Measurements from ENCODE around the gene MYBPH. TPM values are rescaled to one million over a fixed set of nuclear protein-coding genes. Genes with fewer than 3 reads are reported as not detected.

The MYBPH gene
- total and polyA plus RNA-seq, 10 of the 15 experiments (the other 5 are each of a cell fraction or from before 2014, with no cell fraction given) = 0.06 to 0.10 TPM; not detected in 8

- Histone ChIP-seq H3K4me1 (ENCODE audit: control insufficient read depth, insufficient read depth, low read length) (peaks cover 7% of the 10 kb centered on the region; the same call in 1 of the 2 replicates), H3K4me3 (no peak overlapping the region), H3K4me2 (ENCODE audit: control insufficient read depth, insufficient read depth) (no peak overlapping the region), H3K27me3 (replicated peaks in 1 of 2; ENCODE audit: control insufficient read depth in 2 of 2, insufficient read depth in 2 of 2, low read length in 1 of 2) (no peaks in the 10 kb centered on the region; a peak in 2 of 4 replicates), H3K36me3 (ENCODE audit: control insufficient read depth in 2 of 2, insufficient read depth in 2 of 2, low read length in 1 of 2) (no peaks in the 10 kb centered on the region), H3K79me2 (ENCODE audit: control insufficient read depth, insufficient read depth, low read length) (no peaks in the 10 kb centered on the region), H3K9ac (ENCODE audit: control insufficient read depth, insufficient read depth, low read length) (no peak overlapping the region), H2AFZ (ENCODE audit: control insufficient read depth, low read depth, low read length) (no peak overlapping the region), H3K9me3 (replicated peaks; ENCODE audit: control insufficient read depth, insufficient read depth, low read length) (no peaks in the 10 kb centered on the region), H3K27ac (ENCODE audit: control insufficient read depth, insufficient read depth) (no peak overlapping the region), H4K20me1 (ENCODE audit: control insufficient read depth, insufficient read depth) (no peaks in the 10 kb centered on the region)
- ChIA-PET SMC1A (ENCODE audit: uncharacterized antibody, unreplicated experiment) (no interaction called here), RAD21 (ENCODE audit: unreplicated experiment) (interaction anchor here (1.4 kb wide), 1 partner anchor 11 kb away, joined by 4 read pairs; no protein-coding TSS in a partner anchor), CTCF (interaction anchor here (1.1 to 2.1 kb wide), 3 partner anchors 38 to 93 kb away, joined by 3 to 18 read pairs (median 3); no protein-coding TSS in a partner anchor), POLR2A (no interaction called here)
- ATAC-seq = no peak
- in situ Hi-C loops (cut with MboI) = no loop called here
- BruUV-seq (replicated peaks) = no TSS peak
- WGBS (ENCODE audit: insufficient coverage, insufficient replicate concordance, low lambda C conversion rate, missing lambda C conversion rate) = 14% methylated on average over 9 of the region's 9 CpGs
- no peak for DNase-seq (ENCODE audit: low read depth, low spot score)
- no peak for TF ChIP-seq RUNX3 (IDR thresholded peaks at IDR 0.05; ENCODE audit: low read length)
- TF ChIP-seq EZH2 (IDR thresholded peaks at IDR 0.05; ENCODE audit: borderline replicate concordance, control insufficient read depth, low read depth, low read length) = no peak
- TF ChIP-seq LARP7 (IDR thresholded peaks at IDR 0.05) = no peak
- TF ChIP-seq BCL11A (IDR thresholded peaks at IDR 0.05; ENCODE audit: low read depth, low read length) = no peak
- no peak for TF ChIP-seq ZBTB40 (IDR thresholded peaks at IDR 0.05; ENCODE audit: borderline replicate concordance)
- TF ChIP-seq ZZZ3 (IDR thresholded peaks at IDR 0.05; ENCODE audit: control insufficient read depth, insufficient read length, low read depth) = no peak
- peak; percentile 29 for TF ChIP-seq MEF2B (IDR thresholded peaks at IDR 0.05; ENCODE audit: partially characterized antibody, poor library complexity, severe bottlenecking)
- no peak for TF ChIP-seq BCL3 (IDR thresholded peaks at IDR 0.05; ENCODE audit: borderline replicate concordance, insufficient read depth, low read depth, low read length, poor library complexity, severe bottlenecking)
- TF ChIP-seq CREM (IDR thresholded peaks at IDR 0.05; ENCODE audit: low read depth) = no peak
- FAIRE-seq = no peak
- intact Hi-C loops (cut with micrococcal nuclease; ENCODE audit: unreplicated experiment) = no loop called here
Observed at GRCh38 chr1:203177470-203178039, 1.9 kb upstream of the MYBPH start.
